GM21576 (cell line): ENCODE results near the gene PLD5.

Experiments
- ATAC-seq: cut with Tn5 transposase; IDR thresholded peaks from one replicate; pipeline ENCODE4 v1.9.1; 2021; ENCODE audit warnings: mild to moderate bottlenecking, moderate library complexity; ENCODE audit not compliant: unreplicated experiment

Gene PLD5

DNA sequence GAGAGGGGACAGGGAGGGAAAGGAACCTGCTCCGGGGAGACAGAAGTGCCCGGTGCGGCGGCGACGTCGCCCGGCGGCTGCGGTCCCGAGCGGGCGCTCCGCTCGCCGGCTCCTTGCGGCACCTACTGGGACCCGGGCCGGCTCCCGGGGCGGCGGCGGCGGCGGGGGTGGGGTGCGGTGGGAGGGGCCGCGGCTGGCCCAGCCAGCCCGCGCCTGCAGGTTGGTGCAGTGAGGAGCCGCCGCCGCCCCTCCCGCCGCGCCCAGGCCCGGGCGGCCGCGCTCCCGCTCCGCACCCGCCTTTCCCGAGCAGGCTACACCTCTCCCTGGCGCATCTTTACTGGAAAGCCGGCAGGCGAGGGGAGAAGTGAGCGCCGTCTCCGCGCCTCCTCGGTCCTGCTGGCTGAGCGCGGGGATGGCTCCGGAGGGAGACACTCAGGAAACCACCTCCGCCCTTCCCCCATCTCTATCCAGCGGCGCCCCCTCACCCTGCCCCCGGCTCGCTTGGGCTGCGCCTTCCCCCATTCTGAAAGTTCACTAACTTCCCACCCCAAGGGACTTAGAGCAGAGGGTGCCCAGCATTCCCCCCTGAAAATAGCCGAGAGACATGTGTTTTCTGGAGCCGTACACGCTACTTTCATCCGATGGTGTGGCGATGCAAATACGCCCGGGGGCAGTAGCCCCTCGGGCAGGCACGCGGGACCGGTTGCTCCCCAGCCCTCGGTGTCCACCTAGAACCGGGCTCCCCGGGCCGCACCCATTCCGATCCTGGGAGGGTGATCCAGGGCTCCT lies at the start of gene PLD5:
Gene PLD5, minus strand, starts transcription at position 127 of the 789 bp plus-strand sequence.
- no peak for ATAC-seq

DNA sequence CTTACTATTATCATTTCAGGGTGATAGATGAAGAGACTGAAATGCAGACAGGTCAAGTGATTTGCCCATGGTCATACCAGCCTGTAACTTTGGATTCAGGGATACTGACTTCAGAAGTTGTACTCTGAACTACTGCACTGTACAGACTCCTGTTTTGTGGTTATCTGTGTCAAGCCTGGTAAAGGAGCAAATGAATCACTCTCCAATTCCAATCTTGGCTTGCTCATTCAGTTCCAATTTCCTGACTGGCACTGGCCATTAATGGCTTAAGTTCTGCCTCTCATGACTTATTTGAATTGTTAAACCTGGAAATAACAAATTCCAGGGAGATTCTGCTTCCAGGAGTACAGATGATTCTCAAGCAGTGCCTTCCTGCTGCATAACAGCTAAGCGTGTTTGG lies 45.4 kb upstream of the PLD5 start:
- no peak for ATAC-seq

DNA sequence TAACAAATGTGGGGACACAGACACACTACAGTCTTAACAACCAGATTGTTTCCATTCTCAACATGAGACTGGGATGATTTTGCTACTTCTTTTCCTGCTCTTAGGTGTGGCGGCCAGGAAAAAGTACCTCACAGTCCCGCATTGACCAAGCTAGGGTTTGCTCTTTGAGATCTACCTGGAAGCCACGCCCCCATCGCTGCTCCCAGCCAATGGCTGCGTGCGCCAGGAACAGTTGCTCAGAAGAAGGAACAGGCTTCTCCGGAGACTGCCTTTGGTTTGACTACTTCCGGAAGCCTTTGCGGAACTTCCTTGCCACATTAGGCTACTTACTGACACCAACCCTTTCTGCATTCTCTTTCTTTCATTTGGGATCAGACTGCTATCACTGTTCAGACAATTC lies 44.2 kb upstream of the PLD5 start:
- no peak for ATAC-seq

DNA sequence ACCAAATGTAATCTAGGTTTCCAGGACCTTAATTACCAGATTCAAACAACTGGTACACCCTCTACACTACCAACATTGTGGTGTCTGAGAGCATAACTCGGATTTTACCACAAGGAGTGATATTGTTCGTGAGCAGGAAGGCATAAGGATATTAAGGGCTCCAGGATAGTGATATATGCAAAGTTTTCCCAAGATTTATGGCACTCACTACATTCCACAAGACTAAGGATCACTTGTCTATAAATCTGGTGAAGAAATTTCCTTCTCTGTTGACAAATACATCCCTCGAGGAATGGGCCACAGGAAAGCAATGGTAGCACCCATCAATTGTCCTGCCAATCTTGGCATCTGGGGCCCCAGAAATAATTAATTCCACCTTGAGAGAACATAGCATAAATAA lies 43.1 kb upstream of the PLD5 start:
- ATAC-seq, result no peak

DNA sequence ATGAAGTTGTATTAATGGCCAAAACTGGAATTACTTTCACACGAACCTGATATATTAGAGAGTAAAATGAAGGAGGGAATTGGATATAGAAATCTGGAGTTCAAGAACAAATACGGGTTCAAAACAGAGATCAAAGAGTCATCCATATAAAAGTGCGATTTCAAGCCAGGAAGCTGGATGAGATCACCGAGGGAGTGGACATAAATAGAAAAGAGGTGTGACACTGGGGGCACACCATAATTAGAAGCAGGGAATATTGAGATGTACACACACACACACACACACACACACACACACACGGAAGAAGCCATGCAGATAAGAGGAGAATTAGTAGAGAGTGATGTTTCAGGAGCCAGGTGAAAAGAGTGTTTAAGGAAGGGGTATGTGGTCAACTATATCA lies 32.3 kb upstream of the PLD5 start:
- no peak for ATAC-seq

DNA sequence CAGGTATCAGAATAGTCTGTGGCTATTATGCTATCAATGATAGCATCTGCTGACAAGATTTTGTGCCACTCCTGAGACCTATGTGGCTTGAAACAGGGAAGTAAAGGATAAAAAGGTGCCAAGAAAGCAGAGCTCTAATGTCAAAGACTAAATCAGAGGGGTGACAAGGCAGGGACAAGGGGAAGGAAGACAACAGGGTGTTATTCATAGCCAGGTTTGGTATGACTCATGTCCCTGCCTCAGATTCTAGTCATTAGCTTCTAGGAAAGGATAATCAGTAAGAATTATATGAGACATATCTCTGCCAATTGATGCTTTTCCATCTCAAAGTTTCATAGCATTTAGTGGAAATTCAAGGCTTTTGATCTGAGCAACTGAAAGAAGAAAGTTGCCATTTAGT lies 31.8 kb upstream of the PLD5 start:
- no peak for ATAC-seq

DNA sequence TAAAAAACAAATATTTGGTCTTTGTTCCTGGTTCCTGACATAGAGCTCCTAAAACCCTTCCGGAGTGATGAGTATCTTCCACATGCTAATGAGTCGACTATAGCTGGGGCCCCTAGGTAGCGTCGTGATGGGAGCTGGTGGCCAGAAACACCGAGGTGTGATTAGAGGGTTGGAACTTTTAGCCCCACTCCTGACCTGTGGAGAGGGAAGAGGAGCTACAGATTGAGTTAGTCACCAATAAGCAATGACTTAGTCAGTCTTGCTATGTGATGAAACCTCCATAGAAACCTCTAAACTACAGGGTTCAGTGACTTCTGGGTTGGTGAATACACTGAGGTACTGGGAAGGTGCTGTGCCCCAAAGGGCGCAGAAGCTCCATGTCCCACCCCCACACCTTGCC lies 30.1 kb upstream of the PLD5 start:
- no peak for ATAC-seq

DNA sequence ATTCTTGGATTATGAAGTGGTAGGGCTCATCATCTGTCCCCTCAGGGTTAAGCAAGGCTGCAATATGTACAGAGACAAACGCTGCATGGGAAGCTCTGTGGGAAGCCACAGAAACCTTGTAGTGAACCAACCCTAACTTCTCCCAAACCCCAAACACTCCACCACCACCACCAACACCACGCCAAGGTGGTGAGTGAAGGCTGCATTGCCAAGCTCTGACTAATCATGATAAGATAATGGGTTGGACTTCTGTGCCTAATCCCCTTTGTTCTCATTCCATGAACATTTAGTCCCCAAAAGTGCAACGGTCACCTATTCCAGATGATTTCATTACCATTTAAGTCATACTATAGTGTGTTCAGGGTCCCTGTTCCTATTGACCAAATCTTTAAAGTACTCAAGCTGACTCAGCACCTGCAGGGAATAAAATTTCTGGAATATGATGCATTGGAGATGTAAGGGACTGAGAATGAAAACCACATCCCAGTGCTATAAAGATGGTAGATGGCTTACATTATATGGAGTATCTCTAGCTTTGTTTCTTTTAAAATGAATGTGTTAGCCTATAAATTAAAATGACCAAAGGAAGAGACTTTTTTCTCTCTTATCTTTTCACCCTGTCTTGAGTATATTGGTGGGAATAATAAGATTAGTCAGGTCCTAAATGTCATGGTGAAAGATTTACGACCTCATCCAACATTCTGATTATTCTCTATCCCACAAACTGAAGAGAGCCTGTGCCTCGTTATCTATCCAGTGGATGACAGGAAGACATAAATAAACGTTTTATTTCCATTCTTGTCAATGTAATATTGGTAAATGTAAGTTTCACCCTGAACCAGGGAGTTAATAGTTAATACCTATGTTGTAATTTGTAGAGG lies 22.6 kb upstream of the PLD5 start:
- no peak for ATAC-seq

DNA sequence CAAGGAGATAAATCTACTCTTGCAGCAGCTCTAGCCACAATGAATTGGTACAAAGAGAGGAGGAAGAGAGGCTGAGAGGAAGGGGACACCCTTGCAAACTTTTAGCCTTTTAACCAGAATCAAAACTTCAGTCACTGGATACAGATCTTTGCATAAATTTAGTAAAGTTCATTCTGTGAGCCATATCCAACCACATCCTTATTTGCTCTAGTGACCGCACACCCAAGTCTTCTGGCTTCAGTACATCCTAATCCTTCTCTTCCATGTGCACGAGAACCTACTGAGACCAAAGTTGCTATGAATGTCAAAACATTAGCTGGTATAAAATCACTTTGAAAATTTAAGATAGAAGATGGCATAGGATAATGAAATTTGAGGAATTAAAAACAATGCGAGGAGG lies 21.9 kb upstream of the PLD5 start:
- no peak for ATAC-seq

DNA sequence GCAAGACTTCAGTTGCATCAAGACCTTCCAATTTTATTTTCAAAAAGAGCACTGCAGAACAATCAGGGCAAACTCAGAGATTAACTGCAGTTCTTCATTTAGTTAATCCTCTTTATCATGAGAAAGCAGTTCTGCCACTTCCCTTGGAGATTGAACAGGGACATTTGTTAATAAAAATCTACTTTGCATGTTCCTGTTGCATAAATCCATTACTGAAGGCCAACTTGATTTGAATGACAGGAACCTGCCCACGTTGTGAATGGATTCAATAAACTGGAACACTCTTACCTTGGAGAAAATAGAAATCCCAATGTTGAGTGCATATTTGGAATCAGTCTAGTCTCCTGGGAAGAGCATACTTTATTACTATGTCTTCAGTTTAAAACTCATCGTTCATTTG lies 19.6 kb upstream of the PLD5 start:
- ATAC-seq, result no peak

DNA sequence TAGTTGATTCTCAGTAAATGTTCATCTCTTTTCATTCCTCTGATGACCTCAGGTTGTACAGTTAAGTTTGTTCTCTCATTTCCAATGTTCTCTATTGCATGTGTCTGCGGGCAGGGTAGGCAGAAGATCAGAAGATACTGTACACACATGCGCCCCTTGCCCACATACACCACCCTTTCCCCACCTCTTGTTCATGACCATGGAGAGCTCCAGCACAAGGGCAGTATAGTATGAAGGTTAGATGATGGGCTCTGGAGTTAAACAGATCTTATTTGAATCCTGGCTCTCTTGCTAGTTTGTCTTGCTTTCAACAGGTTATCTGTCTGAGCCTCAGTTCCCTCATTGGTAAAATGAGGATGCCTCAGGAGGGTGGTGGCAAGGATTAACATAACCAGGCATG lies 17.8 kb upstream of the PLD5 start:
- no peak for ATAC-seq

DNA sequence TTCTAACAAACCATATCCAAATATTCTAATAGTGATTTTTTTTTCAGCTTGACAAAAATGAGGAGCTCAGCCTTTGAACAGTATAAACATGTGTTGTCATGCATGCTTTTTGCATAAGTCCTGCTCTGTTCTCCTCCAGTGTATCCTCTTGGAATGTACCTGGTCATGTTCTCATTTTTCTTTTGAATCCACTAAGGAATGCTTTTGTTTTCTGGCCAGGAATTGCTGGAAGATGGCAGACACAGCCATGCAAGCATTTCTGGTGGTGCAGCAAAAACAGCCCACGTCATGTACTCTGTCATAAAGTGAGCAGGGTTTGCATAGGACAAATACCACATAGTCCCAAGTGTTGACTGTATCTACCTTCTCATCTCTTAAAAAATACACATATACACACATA lies 11.5 kb upstream of the PLD5 start:
- ATAC-seq, result no peak

DNA sequence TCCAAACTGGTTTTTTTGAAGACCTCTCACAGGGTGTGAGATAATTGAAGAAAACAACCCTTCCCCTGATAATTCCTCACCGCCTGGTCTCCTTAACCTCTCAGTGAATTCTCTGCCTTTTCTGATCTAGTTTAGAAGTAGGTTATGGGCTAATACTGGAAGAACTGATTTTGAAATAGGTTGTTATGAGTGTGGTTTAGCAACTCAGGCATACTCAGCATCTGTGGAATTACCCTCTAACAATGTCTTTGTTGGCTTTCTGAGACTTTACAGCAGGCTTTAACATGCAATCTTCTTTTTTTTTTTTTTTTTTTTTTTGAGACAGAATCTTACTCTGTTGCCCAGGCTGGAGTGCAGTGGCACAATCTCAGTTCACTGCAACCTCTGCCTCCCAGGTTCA lies 10.3 kb upstream of the PLD5 start:
- no peak for ATAC-seq

DNA sequence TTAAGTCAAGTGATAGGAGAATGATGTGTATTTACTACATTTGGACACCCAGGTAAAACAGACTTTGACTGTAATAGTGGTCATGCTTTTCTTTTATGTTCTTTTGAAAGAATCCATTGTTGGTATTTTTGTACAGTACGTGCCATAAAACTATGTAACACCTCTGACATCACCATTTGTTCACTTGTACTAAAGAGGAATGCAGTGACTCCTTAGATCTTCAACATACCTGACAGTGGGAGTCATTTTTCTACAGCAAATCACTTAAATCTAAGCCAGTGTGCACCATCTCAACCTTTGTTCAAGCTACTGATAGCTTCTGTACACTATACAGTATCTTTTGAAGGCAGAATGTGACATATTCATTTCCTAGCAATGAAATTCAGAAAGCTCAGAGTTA lies 6.3 kb upstream of the PLD5 start:
- ATAC-seq, result no peak

DNA sequence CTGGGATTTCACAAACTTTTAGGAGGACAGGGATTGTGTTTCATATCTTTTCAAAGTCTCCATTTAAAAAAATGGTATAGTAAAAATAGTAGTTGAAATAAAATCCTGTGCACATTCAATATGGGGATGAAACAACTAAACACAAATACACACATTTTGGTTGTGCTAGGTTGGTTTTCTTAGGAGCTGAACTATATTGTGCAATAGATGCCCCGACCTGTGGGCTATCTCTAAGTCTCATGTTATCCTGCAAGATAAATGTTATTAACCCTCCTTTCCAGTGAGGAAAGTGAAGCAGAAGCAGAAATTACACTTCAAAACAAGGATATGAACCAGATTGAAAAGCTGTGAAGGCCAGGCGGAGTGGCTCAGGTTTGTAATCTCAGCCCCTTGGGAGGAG lies 1.3 kb upstream of the PLD5 start:
- ATAC-seq, result no peak

DNA sequence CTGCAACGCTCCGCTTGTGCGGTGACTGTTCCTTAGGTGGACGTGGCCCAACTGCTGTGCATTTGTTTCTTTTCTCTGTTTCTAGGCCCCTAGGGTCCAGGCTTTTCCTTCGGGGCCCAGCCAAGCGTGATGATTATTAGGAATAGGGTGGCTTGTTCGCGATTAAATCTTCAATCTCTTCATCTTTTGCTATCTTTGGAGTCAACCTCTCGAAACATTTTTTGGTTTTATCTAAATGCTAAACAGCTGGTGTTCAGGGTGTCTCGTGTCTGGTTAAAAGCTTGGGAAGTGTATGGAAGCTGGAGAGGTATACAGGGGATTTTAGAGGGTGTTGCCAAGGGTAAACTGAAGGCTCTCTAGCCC lies 844 bp upstream of the PLD5 start:
- no peak for ATAC-seq

DNA sequence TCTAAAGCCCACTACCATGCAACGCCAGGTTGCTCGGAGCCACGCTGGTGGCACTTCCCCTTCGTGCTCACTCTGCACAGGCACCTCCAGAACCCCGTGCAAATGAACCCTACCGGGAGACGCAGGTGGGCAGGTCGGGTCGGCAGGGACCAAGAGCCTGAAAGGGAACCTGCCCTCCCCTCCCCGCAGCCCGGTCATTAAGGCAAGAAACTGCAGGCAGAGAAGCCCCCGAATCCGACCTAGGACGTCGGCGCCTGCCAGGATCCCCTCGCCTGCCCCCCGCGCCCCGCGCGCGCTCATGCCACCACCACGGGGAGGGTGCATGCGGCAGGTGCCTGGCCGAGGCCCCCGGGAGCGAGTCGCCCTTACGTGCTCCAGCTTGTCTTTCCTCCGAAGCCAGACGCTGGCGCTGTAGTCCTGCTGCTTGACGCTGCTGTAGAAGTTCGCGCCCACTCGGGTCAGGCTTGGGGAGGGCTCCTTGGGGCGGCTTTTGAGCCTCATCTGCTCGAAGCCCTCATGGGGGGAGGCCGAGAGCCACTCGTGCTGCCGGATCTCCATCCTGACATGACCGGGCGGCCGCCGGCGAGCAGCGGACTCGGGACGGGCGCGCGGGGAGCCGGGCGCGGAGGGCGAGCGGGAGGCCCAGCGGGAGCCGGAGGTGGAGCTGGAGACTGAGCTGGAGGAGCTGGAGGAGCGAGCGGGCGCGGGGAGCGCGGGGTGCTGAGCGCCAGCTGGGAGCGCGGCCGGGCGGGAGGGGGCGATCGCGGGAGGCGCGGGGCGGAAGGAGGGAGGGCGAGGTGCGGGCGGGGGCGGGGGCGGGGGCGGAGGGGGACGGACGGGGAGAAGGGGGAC lies 552 bp downstream of the PLD5 start:
- ATAC-seq, result no peak

DNA sequence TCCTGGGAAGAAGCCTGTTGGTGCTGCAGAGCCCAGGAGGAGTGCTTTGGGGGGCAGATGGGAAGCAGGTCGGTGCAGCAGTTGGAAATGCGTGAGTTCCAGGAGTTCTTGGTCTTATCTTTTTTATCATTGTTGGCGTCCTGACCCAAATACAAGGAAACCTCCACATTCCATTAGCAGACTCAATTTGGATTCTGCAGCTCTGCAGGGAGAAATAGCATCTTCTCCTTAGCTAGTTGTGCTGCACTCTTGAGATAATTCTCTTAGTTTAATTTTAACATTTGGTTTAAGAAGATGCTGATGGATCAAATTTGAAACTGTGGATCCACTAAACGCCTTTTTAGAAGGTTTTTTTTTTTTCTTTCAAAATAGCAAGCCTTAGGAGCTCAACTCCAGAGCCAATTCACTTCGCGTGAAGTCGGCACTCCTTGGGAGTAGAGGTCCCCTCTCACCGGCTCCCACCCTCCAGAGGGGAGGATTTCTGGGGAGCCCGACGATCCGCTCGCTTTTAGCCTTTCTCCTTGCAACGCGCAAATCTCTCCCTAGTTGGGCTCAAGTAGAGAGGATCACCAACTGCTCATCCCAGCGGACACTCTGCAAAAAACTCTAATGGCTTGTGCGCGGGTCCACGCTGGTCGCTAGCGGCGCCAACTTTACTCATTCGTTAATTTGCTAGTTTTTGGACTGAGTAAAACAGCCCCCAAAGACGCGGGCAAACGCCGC lies 1.3 kb downstream of the PLD5 start:
- no peak for ATAC-seq

DNA sequence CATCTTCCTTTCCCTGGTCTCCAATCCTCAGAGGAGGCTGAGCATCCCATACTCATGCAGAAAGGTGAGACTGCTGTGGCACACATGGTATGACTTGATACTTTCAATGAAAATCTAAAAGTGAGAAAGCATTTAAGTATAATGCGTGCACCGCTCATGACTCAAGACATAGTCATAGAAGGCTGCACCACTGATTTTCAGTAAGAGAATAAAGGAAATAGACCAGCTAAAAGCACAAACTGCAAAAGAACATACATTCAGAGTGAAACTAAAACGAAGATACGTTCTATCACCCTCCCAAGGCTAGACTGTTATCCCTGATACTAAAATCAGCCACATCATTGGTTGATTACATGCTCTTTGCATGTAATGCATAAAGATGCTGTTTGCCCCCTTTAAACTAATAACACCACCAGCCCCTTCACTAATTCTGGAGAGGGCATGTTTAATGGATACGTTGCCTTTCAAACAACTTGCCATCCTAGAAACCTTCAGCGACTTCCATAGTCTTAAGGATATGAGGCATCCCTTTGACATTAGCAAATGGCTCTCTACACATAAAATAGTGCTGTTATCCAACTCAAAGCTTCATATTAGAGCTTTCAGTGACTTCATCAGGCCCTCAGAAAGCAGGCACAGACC lies 2.1 kb downstream of the PLD5 start:
- no peak for ATAC-seq

DNA sequence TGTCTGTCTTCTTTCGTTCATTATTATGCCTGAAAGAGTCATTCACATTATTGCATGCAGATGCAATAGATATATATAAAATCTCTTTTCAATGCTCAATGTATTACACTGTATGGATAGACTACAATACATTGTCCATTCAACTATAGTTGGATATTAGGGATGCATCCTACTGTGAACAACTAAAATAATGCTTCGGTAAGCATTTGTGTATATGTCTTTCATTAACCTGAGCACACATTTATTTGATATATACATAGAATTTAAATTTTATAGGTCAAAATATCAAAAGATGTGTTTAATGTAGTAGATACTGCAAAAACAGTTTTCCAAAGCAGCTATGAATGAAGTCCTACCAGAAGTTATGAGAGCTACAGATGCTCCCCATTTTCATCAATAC lies 8.9 kb downstream of the PLD5 start:
- no peak for ATAC-seq
